ENCODE data around the gene CNIH2.
"Not testable (repeated sequence)": the region's sequence is repeated elsewhere in the genome, so short reads cannot be mapped to it uniquely, and the experiment has no call there.

Gene CNIH2

GRCh38 chr11:66259956-66260355 is 18.0 kb upstream of the CNIH2 start:
- no peak for DNase-seq

GRCh38 chr11:66261578-66261977 is 16.4 kb upstream of the CNIH2 start:
- no peak for DNase-seq

GRCh38 chr11:66262191-66262590 is 15.8 kb upstream of the CNIH2 start:
- DNase-seq: no peak

GRCh38 chr11:66262696-66263095 is 15.3 kb upstream of the CNIH2 start:
- no peak for DNase-seq

- DNase-seq: no peak
These were observed 14.7 kb upstream of the CNIH2 start for GRCh38 chr11:66263231-66263630.

- no peak for DNase-seq
These were observed 14.2 kb upstream of the CNIH2 start for GRCh38 chr11:66263785-66264184.

- DNase-seq: no peak
These were observed 13.6 kb upstream of the CNIH2 start for GRCh38 chr11:66264383-66264782.

GRCh38 chr11:66264914-66265313 is 13.1 kb upstream of the CNIH2 start:
- DNase-seq: peak in 1 of 4 experiments; percentile 27

- DNase-seq: no peak
These were observed 12.2 kb upstream of the CNIH2 start for GRCh38 chr11:66265531-66266377.

- no peak for DNase-seq
These were observed 11.5 kb upstream of the CNIH2 start for GRCh38 chr11:66266378-66267038.

- DNase-seq: no peak
These were observed 11.0 kb upstream of the CNIH2 start for GRCh38 chr11:66267039-66267378.

- peak; percentile 75 to 79 (median 77) for DNase-seq
These were observed 10.4 kb upstream of the CNIH2 start for GRCh38 chr11:66267379-66268243.

- DNase-seq: peak; percentile 97 to 100 (median 98)
These were observed 9.6 kb upstream of the CNIH2 start, which contains the start of gene RAB1B for GRCh38 chr11:66268244-66268951. Gene RAB1B, plus strand, starts transcription at chr11:66268639. Its CDS starts 41 bp downstream, at chr11:66268680.

- no peak for DNase-seq
These were observed 8.7 kb upstream of the CNIH2 start for GRCh38 chr11:66268952-66269905.

GRCh38 chr11:66271816-66272215 is 6.2 kb upstream of the CNIH2 start:
- no peak for DNase-seq

- no peak for DNase-seq
These were observed 5.4 kb upstream of the CNIH2 start for GRCh38 chr11:66272596-66272995.

GRCh38 chr11:66274219-66274618 is 3.8 kb upstream of the CNIH2 start:
- DNase-seq: no peak

- no peak for DNase-seq
These were observed 2.6 kb upstream of the CNIH2 start for GRCh38 chr11:66275396-66275795.

GRCh38 chr11:66275984-66276612 is 1.9 kb upstream of the CNIH2 start:
- no peak for DNase-seq

GRCh38 chr11:66276619-66277018 is 1.4 kb upstream of the CNIH2 start:
- not testable (repeated sequence) for DNase-seq

- DNase-seq: not testable (repeated sequence)
These were observed 911 bp upstream of the CNIH2 start for GRCh38 chr11:66277064-66277463.
